GM12872 (cell line): ENCODE results near the gene KCNK6.

Experiments used
- CTCF ChIP-seq: IDR thresholded peaks from 3 replicates; pipeline ENCODE4 v1.5.1; 2011; ENCODE audit warnings: low read depth, mild to moderate bottlenecking, low read length, moderate library complexity; ENCODE audit not compliant: insufficient read depth

Gene KCNK6

GRCh38 chr19:38303517-38304351 is 15.9 kb upstream of the KCNK6 start, which contains the start of gene C19orf33:
Gene C19orf33, plus strand, starts transcription at chr19:38304251. Its CDS starts 11 bp downstream, at chr19:38304262.
- TF ChIP-seq CTCF, result no peak

DNA sequence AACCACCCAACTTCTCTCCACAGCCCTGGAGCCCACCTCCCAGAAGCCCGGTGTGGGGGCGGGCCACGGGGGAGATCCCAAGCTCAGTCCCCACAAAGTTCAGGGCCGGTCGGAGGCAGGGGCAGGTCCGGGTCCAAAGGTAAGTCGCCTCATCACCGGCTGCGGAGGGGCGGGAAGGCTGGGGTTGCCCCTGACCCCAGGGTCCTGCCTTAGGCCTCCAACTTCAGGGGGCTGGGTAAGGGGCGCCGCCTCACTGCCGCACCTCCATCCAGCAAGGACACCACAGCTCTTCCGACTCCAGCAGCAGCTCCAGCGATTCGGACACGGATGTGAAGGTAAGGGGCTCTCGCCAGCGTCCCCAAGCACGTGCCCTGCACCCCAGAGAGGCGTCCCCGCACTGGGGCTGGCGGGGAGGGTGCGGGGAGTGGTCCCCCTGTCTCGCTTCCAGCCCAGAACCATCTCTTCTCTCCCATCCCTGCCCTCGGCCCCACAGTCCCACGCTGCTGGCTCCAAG is 15.2 kb upstream of the KCNK6 start:
- TF ChIP-seq CTCF, result no peak

DNA sequence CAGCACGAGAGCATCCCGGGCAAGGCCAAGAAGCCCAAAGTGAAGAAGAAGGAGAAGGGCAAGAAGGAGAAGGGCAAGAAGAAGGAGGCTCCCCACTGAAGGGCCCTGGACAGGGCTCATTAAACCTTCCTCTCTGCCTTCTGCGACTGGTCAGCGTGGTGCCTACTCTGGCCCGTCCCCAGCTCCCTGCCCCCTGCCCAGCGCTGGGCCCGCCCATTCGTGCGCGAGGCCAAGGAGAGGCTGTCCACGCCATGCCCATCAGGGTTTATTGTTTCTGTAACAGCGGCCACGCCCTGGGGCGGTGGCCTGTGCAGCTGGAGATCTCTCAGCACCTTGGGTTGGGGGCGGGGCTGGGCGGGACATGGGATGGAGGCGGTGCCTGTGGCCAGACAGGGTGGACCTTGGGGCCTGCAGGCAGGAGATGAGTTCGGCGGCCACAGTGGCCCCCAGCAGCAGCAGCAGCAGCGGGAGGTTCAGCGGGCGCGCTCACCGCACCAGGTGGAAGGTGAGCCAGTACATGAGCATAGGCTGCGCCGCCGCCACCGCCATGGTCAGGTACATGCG is 14.7 kb upstream of the KCNK6 start:
- TF ChIP-seq CTCF, result no peak

DNA sequence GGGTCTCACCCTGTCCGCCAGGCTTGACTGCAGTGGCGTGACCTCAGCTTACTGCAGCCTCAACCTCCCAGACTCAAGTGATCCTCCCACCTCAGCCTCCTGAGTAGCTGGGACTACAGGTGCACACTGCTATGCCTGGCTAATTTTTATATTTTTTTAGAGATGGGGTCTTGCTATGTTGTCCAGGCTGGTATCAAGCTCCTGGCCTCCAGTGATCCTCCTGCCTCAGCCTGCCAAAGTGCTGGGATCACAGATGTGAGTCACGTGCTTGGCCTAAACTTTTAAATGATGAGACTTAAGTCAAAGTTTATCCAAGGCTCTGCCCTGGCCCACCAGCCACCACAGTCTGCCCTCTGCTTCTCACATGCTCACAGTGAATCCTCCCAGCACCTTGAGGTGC is 13.4 kb upstream of the KCNK6 start:
- no peak for TF ChIP-seq CTCF

DNA sequence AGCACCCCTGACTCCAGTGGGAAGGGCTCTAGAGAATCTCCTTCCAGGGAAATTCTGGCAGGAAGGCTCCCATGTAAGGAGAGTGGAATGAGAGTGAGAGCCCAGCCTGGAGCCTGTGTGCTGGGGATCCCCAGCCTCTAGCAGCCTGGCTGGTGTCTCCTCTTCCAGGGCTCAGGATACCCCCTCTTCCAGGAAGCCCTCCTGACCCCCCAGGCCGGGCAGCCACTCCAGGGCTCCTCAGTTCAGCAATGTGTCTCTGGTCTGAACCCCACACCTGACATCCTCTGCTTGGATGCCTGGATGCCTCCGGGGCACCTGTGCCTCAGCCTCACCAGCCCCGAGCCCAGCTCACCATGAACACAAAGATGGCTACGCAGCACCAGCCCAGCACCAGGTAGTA is 12.6 kb upstream of the KCNK6 start:
- TF ChIP-seq CTCF, result no peak

DNA sequence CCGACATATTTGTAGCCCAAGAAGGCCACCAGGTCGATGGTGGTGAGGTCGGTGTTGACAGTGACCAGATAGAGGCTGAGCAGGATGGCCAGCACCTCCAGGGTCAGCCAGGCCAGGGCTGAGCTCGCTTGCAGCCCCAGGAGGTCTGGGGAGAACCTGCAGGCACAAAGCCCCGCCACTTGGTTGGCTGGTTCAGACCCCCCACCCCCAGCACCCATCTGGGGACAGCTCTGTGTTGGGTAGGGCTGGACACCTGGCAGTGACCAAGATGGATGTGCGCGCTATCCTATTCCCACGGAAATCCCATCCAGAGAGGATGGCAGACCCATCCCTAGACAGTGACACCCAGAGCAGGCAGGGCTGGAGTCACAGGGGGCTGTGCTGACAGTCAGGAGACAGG is 12.0 kb upstream of the KCNK6 start:
- no peak for TF ChIP-seq CTCF

GRCh38 chr19:38308006-38308766 is 11.5 kb upstream of the KCNK6 start:
- no peak for TF ChIP-seq CTCF
